Cerebellar cortex (tissue), 1 donor: ENCODE data around the gene ABCB6.
"Not testable (repeated sequence)": the region's sequence is repeated elsewhere in the genome, so short reads cannot be mapped to it uniquely, and the experiment has no call there.

ENCODE experiments used
- DNase-seq: peaks from one replicate; pipeline ENCODE4 v3.0.0-alpha.2; 2015; ENCODE audit warnings: low spot score

Gene ABCB6

DNA sequence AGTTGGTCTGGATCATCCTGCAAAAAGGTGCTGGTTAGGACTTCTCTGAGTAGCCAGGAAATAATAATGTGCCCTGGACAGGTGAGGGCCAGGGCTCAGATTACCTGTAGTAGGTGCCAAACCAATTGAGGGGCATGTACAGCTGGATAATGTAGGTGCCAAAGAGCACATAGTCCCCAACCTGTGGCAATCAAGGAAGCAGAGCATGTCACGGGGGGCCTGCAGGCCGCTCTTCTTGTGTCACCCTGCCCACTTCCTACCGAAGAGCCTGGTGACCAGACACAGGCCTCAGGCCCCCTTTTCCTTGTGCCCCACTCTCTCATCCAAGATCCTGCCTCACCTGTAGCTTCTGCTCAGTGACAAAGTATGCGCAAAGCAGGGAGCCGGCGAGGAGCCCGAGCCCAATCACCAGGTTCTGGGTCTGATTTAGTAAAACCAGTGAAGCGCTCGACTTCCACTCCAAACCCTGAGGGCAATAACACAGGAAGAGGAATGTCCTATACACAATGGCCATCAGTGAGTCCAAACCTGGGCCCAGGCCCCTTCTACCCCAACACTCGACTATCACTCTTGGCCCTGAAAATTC is 5.2 kb downstream of the ABCB6 start:
- DNase-seq, result no peak

DNA sequence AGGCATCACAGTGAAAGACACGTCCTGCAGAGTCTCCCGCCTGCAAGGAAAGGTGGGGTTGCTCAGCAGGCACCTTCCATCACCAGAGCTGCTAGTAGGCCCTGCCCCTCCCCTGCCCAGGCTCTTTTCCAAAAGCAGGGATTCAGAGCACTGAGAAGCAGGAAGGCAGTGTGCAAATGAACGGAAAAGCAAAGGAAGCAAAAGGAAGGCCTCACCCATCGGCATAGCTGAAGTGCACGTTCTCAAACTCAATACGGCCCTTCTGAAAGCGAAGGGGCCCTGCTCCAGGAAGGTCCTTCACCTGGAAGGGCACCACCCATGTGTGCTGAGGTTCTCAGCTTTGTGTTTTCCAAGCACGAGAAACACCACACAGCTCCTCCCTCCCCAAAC is 5.7 kb downstream of the ABCB6 start:
- DNase-seq, result no peak

DNA sequence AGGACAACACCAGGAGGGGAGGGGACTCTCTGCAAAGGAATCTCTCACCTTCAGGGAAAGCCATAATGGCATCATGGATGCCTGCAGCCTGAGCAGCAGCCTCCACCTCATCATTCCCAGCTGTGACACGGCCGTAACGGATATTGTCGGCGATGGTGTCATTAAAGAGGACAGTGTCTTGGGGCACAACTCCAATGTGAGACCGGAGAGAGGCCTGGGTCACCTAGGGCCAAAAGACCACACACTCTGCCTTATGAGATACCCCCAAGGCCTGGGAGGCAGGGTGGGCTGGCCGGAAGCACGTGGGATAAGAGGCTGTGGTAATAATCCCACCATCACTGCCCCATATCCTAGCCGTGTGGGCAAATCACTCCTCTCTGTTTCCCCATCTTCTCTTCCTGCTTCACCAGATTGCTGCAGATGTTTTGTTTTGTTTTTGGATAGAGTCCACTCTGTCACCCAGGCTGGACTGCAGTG is 7.8 kb downstream of the ABCB6 start:
- no peak for DNase-seq

DNA sequence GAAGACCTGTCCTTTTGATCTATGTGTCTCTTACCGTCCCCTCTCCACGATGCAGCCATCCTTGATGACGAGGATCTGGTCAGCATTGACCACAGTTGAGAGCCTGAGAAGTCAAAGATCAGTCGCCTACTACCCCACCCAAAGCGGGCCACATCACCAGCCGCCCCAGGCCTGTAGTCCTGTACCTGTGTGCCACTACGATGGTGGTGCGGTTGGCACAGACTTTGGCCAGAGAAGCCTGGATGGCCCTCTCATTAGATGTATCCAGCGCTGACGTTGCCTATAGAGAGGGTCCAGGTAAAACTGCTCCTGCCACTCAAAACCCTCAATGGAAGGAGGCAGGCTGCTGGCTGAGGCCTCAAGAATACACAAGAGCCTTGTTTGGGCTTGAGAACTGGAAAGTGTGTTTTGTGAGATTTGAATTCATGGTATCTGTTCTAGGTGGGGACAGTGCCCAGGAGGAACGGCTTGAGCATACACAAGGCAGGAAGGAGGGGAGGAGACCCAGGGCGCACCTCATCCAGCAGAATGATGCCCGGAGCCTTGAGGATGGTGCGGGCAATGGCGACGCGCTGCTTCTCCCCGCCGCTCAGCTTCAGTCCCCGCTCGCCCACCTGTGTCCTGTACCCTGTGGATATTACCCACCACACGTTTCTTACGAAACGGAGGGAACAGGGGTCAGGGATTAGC is 8.4 kb downstream of the ABCB6 start:
- DNase-seq, result no peak

DNA sequence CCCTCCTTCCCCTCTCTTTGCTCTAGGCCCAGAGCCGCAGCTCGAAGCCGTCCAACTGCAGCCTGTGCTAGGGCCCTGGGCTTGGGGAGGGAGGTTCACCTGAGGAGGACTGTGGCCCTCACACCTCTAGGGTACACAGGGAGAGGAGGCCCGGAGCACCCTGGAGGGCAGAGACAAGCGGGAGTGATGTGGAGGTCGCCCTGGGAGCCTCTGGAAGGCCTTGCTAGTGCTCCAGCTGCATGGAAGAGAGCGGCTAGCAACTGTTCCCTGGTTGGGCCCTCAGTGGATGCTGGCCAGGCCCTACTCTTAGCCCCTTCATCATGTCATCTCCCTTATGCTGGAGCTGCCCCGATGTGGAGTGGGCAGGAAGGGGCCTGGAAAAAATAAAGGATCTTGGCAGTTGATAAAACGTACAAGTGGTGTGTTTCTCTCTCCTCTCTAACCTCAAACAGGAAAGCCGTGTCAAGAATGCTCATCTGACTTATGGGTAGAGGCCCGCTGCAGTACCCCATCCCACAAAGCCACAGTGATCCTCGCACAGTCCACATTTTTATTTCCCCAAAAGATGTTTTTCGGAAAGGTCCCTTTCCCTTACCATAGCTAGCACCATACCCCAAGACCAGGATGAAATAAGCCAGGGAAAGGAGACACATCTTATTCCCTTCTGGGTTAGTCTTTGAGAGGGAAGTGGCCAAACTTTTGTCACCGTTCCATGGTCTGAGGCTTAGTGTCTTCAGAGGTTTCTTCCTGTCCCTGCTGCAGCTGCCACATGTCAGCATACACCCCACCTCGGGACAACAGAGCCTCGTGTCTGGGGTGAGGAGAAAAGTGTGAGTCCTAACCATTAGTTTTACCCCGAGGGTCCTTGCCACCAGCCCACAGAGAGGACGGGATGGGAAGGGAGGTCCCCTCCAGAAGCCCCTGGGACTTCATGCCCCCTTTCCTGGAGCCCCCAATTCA is 9.2 kb downstream of the ABCB6 start:
- no peak for DNase-seq

DNA sequence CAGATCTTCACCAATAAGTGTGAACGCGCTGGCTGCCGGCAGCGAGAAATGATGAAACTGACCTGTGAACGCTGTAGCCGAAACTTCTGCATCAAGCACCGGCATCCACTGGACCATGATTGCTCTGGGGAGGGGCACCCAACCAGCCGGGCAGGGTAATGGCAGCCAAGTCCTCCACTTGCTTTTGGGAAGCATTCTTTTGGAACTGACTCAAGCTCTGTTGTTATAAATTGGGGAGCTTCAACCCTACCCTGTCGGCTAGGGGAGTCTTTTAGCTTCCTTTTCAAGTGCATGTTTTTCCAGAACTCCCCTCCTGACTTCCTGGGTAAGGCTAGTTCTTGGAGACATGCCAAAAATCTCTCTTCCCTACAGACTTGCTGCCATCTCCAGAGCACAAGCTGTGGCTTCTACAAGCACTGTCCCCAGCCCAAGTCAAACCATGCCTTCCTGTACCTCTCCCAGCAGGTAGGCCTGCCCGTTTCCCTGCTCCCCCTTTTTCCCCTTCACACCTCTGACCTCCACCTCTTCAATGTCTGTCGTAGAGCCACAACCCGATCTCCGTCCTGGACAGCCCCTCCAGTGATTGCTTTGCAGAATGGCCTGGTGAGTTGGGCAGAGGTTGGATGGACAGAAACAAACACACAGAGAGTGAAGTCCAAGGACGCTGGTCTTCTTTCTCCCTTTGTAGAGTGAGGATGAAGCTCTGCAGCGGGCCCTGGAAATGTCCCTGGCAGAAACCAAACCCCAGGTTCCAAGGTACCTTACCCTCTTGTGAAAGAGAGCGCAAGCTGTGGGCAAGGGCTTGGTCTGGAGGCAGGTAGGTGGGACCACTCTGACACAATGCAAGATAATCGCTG is 10.6 kb downstream of the ABCB6 start:
- DNase-seq, result peak; percentile 51

DNA sequence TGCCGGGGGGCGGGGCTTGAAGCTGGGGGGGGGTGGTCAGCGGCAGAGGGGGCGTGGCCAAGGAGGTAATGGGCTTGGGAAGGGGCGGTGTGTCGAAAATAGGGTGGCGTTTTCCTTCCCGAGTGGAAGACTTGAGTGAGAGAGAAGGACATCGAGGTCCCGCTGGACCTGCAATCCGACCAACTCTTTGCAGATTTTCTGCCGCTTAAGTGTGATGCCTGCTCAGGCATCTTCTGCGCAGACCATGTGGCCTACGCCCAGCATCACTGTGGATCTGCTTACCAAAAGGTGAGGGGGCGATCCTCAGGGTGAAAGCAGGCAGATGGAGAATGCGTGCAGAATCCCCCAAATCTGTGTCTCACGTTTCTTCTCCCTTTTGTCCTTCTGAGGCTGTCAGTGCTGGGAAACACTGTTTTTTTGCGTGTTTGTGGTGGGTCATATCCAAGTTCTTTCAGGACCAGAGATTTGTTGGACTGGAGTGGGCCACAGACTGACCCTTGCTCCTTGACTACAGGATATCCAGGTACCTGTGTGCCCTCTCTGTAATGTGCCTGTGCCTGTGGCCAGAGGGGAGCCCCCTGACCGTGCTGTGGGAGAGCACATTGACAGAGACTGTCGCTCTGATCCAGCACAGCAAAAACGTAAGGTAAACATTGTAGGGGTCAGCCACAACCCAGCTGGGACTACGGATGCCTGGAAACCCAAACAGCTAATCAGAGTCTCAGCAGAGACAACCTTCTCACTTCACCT is 11.4 kb downstream of the ABCB6 start:
- DNase-seq, result peak; percentile 26

DNA sequence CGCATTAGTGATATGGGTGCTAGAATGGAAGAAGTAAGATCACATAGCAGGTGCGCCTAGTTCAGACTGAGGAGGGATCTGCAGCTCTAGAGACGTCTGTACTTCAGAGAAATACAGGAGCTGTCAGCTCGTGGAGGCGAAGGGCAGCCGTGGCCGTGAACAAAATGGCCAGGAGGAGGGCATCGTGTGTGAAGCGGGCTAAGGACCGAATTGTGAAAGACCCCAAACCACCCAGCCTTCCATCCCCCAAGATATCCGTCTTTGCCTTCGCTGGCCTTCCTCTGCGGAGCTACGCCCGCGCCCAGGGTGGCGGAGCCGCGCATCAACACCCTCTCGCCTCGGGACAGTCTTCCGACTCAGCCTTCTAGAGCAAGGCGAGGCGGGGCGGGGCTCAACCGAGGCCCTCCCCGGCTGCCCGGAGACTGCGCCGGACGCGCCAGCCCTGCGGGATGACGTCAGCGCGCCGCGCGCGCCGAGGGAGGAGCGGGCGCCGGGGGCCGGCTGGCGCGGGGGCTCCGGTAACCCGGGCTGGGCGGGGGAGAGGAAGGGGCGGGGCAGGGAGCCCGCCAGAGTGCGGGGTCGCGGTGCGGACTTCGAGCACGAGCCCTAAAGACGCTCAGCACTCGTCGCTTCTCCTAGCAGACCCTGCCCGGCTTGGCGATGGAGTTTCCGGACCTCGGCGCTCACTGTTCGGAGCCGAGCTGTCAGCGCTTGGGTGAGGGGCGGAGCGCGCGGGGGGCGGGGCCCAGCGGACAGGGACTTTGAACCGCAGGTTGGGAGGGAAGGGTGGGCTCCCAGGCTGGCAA is 12.2 kb downstream of the ABCB6 start, which contains the start of gene ZFAND2B:
ZFAND2B (plus strand) TSS at position 455 of the 806 bp plus-strand sequence; CDS start at position 661, 206 bp downstream.
- peak; percentile 93 for DNase-seq

DNA sequence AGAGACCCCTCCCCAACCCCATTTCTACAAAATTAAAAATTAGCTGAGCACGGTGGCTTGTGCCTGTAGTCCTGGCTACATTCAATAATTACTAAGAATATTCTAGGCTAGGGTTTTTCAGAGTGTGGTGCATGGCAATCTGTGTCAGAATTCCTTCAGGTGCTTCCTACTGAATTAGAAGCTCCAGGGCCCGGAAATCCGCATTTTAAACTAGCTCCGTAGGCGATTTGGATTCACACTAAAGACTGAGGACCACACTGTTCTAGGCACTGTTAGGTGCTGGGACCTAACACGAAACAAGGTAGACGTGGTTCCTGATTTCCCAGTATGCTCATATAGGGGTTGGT is 12.8 kb downstream of the ABCB6 start:
- DNase-seq, result no peak

DNA sequence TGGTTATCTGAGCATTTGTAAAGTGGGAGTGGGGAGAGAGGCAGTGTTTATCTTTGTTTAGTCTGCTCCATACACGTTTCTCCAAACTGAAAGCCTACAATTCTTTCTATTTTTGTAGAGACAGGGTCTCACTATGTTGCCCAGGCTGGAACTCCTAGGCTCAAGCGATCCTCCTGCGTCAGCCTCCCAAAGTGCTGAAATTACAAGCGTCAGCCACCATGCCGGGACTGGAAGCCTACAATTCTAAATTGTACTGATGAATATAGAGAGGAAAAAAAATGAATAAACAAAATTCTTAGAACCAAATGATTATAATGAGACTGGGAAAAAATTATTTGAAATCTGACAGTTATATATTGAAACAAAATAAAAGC is 13.6 kb downstream of the ABCB6 start:
- no peak for DNase-seq

DNA sequence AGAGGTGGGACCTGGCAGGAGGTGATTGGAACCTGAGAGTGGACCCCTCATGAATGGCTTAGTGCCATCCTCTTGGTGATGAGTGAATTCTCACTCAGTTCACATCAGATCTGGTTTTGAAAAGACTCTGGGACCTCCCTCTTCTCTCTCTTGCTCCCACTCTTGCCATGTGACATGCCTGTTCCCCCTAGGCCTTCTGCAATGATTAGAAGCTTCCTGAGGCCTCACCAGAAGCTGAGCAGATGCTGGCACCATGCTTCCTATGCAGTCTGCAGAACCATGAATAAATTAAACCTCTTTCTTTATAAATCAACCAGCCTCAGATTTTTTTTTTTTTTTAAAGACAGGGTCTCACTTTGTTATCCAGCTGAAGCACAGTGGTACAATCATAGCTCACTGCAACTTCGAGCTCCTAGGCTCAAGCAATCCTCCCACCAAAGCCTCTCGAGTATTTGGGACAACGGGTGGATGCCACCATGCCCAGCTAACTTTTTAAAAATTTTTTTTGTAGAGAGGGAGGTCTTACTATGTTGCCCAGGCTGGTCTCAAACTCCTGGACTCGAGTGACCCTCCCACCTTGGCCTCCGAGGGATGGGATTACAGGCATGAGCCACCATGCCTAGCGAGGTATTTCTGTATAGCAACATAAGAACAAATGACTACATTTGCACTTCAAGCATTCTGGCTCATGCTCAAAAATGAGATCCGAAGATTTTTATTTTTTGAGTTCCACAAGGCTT is 14.2 kb downstream of the ABCB6 start:
- DNase-seq, result no peak

DNA sequence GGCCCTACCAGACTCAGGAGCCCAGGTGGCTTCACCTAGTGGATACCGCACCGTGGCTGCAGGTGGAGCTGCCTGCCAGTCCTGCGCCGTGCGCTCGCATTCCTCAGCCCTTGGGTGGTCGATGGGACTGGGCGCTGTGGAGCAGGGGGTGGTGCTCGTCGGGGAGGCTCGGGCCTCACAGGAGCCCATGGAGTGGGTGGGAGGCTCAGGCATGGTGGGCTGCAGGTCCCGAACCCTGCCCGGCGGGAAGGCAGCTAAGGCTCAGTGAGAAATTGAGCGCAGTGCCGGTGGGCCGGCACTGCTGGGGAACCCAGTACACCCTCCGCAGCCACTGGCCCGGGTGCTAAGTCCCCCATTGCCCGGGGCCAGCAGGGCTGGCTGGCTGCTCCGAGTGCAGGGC is 17.4 kb downstream of the ABCB6 start:
- DNase-seq, result not testable (repeated sequence)

DNA sequence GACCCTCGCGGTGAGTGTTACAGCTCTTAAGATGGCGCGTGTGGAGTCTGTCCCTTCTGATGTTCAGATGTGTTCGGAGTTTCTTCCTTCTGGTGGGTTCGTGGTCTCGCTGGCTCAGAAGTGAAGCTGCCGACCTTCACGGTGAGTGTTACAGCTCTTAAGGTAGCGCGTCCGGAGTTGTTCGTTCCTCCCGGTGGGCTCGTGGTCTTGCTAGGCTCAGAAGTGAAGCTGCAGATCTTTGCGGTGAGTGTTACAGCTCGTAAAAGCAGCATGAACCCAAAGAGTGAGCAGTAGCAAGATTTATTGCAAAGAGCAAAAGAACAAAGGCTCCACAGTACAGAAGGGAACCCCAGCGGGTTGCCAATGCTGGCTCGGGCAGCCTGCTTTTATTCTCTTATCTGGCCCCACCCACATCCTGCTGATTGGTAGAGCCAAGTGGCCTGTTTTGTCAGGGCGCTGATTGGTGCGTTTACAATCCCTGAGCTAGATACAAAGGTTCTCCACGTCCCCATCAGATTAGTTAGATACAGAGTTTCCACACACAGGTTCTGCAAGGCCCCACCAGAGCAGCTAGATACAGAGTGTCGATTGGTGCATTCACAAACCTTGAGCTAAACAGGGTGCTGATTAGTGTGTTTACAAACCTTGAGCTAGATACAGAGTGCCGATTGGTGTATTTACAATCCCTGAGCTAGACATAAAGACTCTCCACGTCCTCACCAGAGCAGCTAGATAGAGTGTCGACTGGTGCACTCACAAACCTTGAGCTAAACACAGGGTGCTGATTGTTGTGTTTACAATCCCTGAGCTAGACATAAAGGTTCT is 18.0 kb downstream of the ABCB6 start:
- DNase-seq, result not testable (repeated sequence)

DNA sequence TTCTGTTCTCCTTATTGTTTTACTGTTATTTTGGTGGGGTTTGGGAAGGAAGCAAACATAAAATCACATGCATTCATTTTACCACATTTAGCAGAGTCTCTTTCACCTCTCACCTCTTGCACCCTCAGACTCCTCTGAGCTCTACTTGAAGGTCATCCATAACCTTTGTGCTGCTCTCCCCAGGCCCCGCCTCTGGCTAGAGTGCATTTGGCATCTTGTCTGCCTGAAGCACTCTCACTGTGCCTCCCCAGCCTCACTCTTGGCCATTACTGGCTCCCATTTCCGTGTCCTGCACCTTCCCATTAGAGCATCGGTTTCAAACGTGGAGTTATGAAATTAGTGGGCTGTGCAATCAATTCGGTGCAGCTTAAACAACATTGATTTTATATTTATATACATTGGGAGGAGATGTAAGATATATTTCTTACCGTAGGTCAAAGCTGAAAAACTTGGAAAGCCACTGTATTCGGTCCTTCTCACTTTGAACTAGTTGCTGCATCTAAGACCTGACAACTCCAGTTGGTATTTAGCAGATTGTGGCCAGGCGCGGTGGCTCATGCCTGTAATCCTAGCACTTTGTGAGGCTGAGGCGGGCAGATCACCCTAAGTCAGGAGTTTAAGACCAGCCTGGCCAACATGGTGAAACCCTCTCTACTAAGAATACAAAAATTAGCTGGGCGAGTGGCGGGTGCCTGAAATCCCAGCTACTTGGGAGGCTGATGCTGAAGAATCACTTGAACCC is 19.1 kb downstream of the ABCB6 start:
- no peak for DNase-seq

DNA sequence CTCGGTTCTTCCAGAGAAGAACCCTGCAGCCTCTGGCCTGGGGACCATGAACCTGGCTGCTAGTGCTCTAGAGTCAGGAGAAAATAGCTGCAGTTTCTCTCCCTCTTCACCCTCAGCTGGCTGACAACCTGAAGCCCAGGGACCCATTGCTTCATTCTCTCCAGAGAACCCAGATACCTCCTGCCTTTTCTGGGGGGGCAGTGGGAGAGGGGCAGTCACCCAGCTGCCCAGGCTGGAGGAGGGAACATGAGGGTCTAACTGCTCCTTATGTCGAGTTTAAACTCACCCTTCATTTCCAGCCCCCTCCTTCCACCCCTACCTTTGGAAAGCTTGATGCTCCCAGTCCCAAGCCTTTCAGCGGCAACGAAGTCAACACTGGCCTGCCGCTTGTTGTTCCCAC is 19.8 kb downstream of the ABCB6 start:
- no peak for DNase-seq

DNA sequence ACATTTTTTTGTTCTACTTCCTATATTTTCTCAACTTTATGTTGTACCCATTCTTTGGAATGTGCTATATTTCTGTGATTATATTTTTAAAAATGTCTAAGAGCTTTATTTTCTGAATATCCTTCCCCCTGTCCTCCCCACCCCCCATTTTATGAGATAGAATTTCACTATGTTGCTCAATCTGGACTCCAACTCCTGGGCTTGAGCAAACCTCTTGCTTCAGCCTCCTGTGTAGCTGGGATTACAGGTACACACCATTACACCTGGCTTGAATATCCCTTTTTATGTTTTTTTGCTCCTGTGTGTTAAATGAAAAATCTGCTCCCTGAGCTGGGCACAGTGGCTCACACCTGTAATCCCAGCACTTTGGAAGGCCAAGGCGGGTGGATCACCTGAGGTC is 21.4 kb downstream of the ABCB6 start:
- DNase-seq, result no peak

DNA sequence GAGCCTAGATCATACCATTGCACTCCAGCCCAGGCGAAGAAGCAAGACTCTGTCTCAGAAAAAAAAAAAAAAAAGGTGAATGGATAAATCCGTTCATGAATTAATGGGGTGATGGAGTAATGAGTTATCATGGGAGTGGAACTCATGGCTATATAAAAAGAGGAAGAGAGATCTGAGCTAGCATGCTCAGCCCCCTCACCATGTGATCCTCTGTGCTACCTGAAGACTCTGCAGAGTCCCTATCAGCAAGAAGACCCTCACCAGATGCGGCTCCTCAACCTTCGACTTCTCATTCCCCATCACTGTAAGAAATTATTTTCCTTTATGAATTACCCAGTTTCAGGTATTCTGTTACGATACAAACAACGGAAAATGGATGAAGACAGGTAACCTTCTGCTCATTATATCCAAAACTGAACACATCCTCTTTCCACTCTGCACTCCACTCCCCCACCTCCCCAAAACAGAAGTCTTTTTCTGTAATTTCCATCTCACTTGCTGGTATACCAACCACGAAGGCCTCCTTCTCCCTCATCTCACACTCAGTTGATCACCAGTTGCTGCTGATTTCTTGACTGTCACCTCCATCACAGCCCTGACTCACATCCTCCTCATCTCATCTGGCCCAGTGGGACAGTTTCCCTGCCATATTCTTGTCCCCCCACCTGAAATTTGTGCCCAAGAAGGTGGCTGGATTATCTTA is 31.9 kb downstream of the ABCB6 start:
- no peak for DNase-seq
